ENCODE measurements around the gene COL5A3.

GRCh38 chr19:10000171-10000826, 10.0 kb downstream of the COL5A3 start:
- TF ChIP-seq POLR2A (IDR thresholded peaks at IDR 0.05; ENCODE audit: extremely low read depth, insufficient read length), result no peak
- TF ChIP-seq CTCF (IDR thresholded peaks at IDR 0.05; ENCODE audit: low read depth, low read length), result peak; percentile 99
- TF ChIP-seq, protein P1, sequence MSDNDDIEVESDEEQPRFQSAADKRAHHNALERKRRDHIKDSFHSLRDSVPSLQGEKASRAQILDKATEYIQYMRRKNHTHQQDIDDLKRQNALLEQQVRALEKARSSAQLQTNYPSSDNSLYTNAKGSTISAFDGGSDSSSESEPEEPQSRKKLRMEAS (IDR thresholded peaks at IDR 0.05; ENCODE audit: low read depth, low read length), result peak; percentile 53; the same call in 1 of the 2 replicates

All from NB4 (cell line).